GM12865 (cell line): ENCODE results near the gene GGNBP2.

ENCODE experiments used
- DNase-seq: peaks from one replicate; pipeline ENCODE4 v3.0.0; 2010; ENCODE audit warnings: low read depth
- H3K4me3 ChIP-seq: 2 replicates; pipeline ENCODE4 v1.5.1; 2011; ENCODE audit warnings: mild to moderate bottlenecking, low read depth, low read length, control low read depth
- TF ChIP-seq, protein P1 (sequence below): IDR thresholded peaks from 2 replicates; pipeline ENCODE4 v1.5.1; 2011; ENCODE audit warnings: low read length, control low read depth, low read depth, inconsistent platforms; ENCODE audit not compliant: insufficient read depth; ENCODE audit errors: missing control alignments

The GGNBP2 gene

DNA sequence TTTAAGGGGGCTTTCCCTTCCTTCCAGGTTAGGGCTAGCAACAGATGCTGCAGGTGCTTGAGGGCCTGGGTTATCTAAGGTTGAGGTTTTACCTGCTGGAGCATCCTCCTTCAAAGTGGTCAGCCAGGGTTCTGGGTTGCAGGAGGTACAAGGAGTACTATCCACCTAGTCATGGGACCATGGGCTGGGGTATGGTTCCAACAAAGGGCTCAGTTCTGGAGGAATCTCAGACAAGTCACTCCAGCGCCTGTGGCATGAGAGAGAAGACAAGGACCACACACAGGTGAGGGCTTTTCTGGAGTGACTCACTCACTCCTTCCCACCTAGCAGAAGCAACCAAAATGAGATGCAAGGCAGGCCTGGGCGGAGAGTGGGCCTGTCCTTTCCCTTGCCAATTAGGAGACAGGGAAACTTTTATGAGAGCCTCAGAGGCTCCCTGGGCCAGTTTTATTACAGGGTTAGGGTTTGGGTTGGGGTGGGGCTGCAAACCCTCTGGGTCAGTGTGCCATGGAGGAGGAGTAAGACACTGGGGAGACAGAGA lies 12.2 kb upstream of the GGNBP2 start:
- TF ChIP-seq, protein P1, sequence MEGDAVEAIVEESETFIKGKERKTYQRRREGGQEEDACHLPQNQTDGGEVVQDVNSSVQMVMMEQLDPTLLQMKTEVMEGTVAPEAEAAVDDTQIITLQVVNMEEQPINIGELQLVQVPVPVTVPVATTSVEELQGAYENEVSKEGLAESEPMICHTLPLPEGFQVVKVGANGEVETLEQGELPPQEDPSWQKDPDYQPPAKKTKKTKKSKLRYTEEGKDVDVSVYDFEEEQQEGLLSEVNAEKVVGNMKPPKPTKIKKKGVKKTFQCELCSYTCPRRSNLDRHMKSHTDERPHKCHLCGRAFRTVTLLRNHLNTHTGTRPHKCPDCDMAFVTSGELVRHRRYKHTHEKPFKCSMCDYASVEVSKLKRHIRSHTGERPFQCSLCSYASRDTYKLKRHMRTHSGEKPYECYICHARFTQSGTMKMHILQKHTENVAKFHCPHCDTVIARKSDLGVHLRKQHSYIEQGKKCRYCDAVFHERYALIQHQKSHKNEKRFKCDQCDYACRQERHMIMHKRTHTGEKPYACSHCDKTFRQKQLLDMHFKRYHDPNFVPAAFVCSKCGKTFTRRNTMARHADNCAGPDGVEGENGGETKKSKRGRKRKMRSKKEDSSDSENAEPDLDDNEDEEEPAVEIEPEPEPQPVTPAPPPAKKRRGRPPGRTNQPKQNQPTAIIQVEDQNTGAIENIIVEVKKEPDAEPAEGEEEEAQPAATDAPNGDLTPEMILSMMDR, result no peak
- DNase-seq, result no peak
- no peak overlapping the region for H3K4me3 ChIP-seq

DNA sequence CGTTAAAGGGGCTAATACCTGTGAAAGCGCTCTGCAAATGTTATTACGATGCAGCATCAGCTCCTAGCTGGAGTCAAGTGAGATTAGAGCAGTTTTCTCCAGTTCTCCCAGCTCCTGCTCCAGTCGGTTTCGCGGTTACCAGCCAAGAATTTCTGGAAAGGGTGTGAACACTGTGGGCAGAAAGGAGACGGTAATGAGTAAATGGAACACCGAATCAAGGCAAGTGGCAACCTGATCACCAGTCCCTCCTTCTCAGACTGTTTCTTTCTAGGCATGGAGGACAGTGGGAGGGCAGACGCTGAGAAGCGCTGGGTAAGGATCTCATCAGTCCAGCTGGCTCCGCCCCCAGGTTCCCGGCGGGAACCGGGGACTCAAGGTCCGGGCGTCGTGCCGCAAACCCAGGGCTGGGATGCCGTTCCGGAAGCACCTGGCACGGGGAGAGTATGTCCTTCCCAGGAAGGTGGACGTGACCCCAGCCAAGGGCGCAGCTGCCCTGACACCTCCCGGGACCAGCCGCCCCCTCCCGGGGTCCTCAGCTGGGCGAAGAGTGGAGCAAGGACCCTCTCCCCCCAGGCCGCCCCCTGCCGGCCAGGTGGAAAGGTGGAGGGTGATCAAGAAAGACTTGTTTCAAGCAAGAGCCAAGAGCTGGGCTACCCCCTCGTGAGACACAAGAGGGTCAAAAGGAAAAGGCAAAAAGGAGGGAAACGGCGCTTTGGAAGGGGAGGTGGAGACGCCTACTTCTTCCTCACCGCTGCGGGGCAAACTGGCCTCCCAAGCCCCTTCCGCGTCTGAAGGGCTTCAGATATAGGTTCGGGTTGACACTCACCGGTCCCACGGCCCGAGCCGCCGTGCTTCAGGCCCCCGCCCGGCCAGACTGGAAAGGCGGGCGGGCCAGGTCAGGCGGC lies 10.5 kb upstream of the GGNBP2 start:
- TF ChIP-seq, protein P1, result peak; percentile 71

DNA sequence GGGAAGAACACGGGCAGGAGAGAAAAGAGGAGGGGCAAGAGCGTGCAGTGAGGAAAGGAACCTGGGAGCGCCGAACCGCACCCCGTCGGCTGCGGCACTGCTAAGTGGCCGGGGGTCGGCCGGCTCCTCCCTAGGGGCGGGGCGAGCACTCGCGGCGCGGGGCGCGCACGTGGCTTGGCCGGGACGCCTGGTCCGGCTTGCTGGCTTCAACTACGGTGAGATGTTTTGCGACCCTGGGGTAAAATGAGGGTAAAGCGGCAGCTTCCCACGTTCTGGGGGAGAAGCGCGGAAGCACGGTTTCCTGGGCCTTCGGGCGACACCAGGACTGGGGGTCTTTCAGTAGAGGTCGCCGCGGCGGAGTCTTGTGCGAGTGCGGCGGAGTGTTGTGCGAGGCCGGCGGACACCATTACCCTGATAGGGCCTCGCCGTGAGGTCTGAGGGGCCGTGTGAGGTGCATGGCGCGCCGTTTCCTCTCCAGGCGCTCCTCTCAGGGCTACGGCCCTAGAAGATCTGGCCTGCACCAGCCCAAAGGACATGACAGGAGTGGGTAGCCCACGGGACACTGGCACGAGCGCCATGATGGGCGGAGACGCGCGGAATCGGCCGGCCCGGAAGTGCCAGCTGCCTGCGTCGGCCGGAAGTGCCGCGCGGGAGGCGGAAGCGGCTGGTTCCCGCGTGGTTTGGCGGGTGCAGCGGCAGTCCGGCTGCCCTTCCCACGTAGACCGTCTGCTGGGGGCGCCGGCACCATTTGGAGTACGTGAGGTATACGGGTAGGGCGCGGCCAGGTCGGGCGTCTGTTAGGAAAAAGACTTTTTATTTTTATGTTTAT lies 9.7 kb upstream of the GGNBP2 start, which contains the start of the genes MYO19 and PIGW:
MYO19 (minus strand) TSS at position 29 of the 829 bp plus-strand sequence. CDS start 2,330 bp downstream, outside the sequence.
PIGW (plus strand) TSS at position 148 of the 829 bp plus-strand sequence. CDS start 2,115 bp downstream, outside the sequence.
- peak; percentile 96 for DNase-seq

More for the DNA sequence above, 10.5 kb upstream of the GGNBP2 start:
- peak; percentile 78 for DNase-seq
- H3K4me3 ChIP-seq, result peak overlapping the region; percentile 77

DNA sequence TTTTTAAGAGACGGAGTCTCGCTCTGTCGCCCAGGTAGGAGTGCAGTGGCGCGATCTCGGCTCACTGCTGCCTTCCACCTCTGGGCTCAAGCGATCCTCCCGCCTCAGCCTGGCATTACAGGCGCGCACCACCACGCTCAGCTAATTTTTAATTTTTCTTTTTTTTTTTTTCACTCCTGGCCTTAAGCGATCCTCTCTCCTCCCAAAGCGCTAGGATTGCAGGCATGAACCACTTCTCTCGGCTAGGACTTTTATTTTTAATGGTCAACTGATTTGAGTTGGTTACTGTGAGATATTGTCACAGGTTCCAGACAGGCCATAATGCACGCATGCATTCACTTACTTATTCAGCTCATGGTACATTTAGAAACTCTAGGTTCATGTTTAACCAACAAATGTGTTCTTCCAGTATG lies 9.0 kb upstream of the GGNBP2 start:
- TF ChIP-seq, protein P1, result no peak

More for the DNA sequence above, 9.7 kb upstream of the GGNBP2 start, which contains the start of the genes MYO19 and PIGW:
- TF ChIP-seq, protein P1, result no peak
- H3K4me3 ChIP-seq, result peak within 1 kb of the TSS; percentile 77

DNA sequence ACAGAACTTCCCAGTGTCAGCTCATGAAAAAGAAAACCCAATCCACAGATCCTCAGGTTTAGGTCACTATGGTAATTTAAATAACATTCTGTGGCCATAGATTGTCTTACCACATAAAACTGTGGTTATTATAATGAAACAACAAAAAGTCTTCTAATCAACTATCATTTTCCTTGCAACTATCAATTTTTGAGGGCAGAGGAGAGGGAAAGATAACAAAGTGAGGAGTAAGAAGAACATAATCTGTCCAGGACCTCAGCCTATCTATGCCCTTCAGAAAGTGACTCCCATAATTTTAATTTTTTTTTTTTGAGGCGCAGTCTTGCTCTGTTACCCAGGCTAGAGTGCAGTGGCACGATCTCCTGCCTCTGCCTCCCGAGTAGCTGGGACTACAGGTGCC lies 4.0 kb upstream of the GGNBP2 start:
- TF ChIP-seq, protein P1, result no peak
- DNase-seq, result no peak

More for the DNA sequence above, 9.0 kb upstream of the GGNBP2 start:
- H3K4me3 ChIP-seq, result peak overlapping the region; percentile 77
- no peak for DNase-seq

DNA sequence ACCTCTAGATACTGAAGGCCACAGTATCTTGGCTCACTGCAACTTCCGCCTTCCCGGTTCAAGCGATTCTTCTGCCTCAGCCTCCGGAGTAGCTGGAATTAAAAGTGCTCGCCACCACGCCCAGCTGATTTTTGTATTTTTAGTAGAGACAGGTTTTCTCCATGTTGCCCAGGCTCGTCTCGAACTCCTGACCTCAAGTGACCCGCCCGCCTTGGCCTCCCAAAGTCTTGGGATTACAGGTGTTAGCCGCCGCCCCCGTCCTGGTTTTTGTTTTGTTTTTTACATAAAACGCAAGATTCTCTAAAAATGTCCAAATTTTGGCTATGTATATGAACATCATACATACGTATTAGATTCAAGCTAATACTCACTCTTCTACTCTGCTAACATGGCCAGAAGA lies 2.0 kb upstream of the GGNBP2 start:
- no peak for DNase-seq
- TF ChIP-seq, protein P1, result no peak
- no peak overlapping the region for H3K4me3 ChIP-seq

More for the DNA sequence above, 4.0 kb upstream of the GGNBP2 start:
- H3K4me3 ChIP-seq, result no peak overlapping the region
